Loucy (cell line): ENCODE data around the gene GSDMA.

Experiments
- H2AFZ ChIP-seq: fragments of 200-600 bp; sonication (generic); 2 replicates; pipeline ENCODE4 v1.6.0; 2016; ENCODE audit warnings: antibody characterized with exemption, mild to moderate bottlenecking, low read length, moderate library complexity
- H3F3A ChIP-seq: fragments of 200-600 bp; 2 replicates; pipeline ENCODE4 v1.6.0; 2016; ENCODE audit warnings: antibody characterized with exemption, low read depth, mild to moderate bottlenecking
- H3K27me3 ChIP-seq: fragments of 200-600 bp; sonication (generic); 2 replicates; pipeline ENCODE4 v1.6.1; 2014; ENCODE audit warnings: low read length, mild to moderate bottlenecking; ENCODE audit not compliant: insufficient read depth, poor library complexity, severe bottlenecking
- H3K36me3 ChIP-seq: fragments of 200-600 bp; sonication (generic); 2 replicates; pipeline ENCODE4 v1.6.1; 2016; ENCODE audit warnings: low read length; ENCODE audit not compliant: insufficient read depth
- H3K4me1 ChIP-seq: fragments of 200-600 bp; sonication (generic); 2 replicates; pipeline ENCODE4 v1.5.1; 2014; ENCODE audit warnings: low read length, mild to moderate bottlenecking; ENCODE audit not compliant: insufficient read depth, poor library complexity, severe bottlenecking
- H3K4me2 ChIP-seq: fragments of 200-600 bp; sonication (generic); 2 replicates; pipeline ENCODE4 v1.6.0; 2014; ENCODE audit warnings: antibody characterized with exemption, low read length, low read depth, mild to moderate bottlenecking; ENCODE audit not compliant: poor library complexity, severe bottlenecking
- H3K4me3 ChIP-seq: fragments of 200-600 bp; sonication (generic); 2 replicates; pipeline ENCODE4 v1.5.1; 2014; ENCODE audit warnings: low read length, mild to moderate bottlenecking, mixed read lengths; ENCODE audit not compliant: poor library complexity, severe bottlenecking
- H3K79me2 ChIP-seq: fragments of 200-600 bp; sonication (generic); 2 replicates; pipeline ENCODE4 v1.6.1; 2014; ENCODE audit warnings: low read length; ENCODE audit not compliant: insufficient read depth
- H3K9ac ChIP-seq: fragments of 200-600 bp; sonication (generic); 2 replicates; pipeline ENCODE4 v1.6.0; 2014; ENCODE audit warnings: mild to moderate bottlenecking, low read depth, low read length, moderate library complexity; ENCODE audit not compliant: poor library complexity, severe bottlenecking
- H3K9me2 ChIP-seq: fragments of 200-600 bp; sonication (generic); replicated peaks from 2 replicates; pipeline ENCODE4 v1.6.1; 2016; ENCODE audit warnings: low read depth, low read length, mixed read lengths
- H3K9me3 ChIP-seq: fragments of 200-600 bp; sonication (generic); 2 replicates; pipeline ENCODE4 v1.6.1; 2014; ENCODE audit warnings: mild to moderate bottlenecking, antibody characterized with exemption, low read length, low read depth; ENCODE audit not compliant: insufficient read depth
- H4K20me1 ChIP-seq: fragments of 200-600 bp; sonication (generic); 2 replicates; pipeline ENCODE4 v1.6.0; 2014; ENCODE audit warnings: antibody characterized with exemption, low read length, mild to moderate bottlenecking; ENCODE audit not compliant: insufficient read depth, poor library complexity, severe bottlenecking
- EZH2phosphoT487 ChIP-seq: fragments of 200-600 bp; IDR thresholded peaks from 2 replicates; pipeline ENCODE4 v1.6.1; 2018; ENCODE audit warnings: antibody characterized with exemption, mild to moderate bottlenecking, moderate library complexity, borderline replicate concordance
- TF ChIP-seq, protein P1 (sequence below): fragments of 200-600 bp; sonication (generic); conservative IDR thresholded peaks from 2 replicates; pipeline ENCODE4 v1.5.1; 2014; ENCODE audit warnings: mild to moderate bottlenecking, antibody characterized with exemption, low read length

The GSDMA gene

DNA sequence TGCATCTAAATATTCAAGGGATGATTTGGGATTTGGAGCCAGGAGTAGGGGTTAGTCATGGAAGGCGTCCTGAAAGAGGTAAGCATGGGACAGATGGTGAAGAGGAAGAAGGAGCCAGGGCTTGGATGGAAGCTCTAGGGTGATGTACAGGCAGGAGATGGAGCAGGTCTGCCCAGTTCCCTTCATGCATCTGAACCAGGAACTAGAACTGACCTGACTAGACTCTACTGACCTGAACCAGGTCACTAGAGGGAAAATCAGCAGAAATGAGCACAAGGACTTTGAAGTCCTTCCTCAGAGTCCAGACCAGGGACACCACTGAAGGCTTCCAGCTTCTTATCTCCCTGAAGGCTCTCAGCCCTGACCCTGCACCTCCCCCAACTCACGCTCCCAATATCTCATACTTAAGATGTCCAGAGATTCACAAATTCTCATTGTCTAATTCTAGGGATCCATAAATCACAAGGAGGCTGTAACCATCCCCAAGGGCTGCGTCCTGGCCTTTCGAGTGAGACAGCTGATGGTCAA is 8.3 kb downstream of the GSDMA start:
- H3K4me1 ChIP-seq, result no peaks in the 10 kb centered on the region
- H3K36me3 ChIP-seq, result no peaks in the 10 kb centered on the region
- no peak overlapping the region for H3K4me2 ChIP-seq
- no peak overlapping the region for H2AFZ ChIP-seq
- H3K9me2 ChIP-seq, result no peaks in the 10 kb centered on the region
- H3K9me3 ChIP-seq, result no peaks in the 10 kb centered on the region
- no peaks in the 10 kb centered on the region for H4K20me1 ChIP-seq
- H3K4me3 ChIP-seq, result no peak overlapping the region
- H3K27me3 ChIP-seq, result no peaks in the 10 kb centered on the region
- no peak for TF ChIP-seq EZH2phosphoT487
- TF ChIP-seq, protein P1, sequence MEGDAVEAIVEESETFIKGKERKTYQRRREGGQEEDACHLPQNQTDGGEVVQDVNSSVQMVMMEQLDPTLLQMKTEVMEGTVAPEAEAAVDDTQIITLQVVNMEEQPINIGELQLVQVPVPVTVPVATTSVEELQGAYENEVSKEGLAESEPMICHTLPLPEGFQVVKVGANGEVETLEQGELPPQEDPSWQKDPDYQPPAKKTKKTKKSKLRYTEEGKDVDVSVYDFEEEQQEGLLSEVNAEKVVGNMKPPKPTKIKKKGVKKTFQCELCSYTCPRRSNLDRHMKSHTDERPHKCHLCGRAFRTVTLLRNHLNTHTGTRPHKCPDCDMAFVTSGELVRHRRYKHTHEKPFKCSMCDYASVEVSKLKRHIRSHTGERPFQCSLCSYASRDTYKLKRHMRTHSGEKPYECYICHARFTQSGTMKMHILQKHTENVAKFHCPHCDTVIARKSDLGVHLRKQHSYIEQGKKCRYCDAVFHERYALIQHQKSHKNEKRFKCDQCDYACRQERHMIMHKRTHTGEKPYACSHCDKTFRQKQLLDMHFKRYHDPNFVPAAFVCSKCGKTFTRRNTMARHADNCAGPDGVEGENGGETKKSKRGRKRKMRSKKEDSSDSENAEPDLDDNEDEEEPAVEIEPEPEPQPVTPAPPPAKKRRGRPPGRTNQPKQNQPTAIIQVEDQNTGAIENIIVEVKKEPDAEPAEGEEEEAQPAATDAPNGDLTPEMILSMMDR, result no peak
- no peak overlapping the region for H3K9ac ChIP-seq
- no peaks in the 10 kb centered on the region for H3K79me2 ChIP-seq
- H3F3A ChIP-seq, result no peaks in the 10 kb centered on the region

DNA sequence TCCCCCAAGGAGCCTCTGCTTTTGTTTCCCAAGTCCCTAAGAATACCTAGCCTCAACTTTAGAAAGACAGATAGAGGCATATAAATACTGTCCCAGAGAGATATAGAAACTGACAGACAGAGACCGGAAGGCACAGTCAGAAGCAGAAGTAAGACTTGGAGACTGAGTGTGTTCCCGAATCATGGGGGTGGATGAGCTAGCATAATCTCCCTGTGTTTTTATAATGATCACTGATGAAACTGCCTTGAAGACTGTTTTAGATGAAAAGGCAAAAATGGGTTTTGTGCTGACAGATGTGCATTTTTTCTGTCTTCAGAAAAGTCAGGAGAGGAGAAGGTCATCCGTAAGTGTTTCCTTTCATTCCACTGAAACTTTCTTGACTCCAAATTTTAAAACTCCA is 9.5 kb downstream of the GSDMA start:
- H2AFZ ChIP-seq, result no peak overlapping the region
- H3F3A ChIP-seq, result no peaks in the 10 kb centered on the region
- H3K9me2 ChIP-seq, result no peaks in the 10 kb centered on the region
- H4K20me1 ChIP-seq, result no peaks in the 10 kb centered on the region
- H3K9me3 ChIP-seq, result no peaks in the 10 kb centered on the region
- no peak overlapping the region for H3K4me2 ChIP-seq
- H3K27me3 ChIP-seq, result no peaks in the 10 kb centered on the region
- H3K36me3 ChIP-seq, result no peaks in the 10 kb centered on the region
- TF ChIP-seq EZH2phosphoT487, result no peak
- TF ChIP-seq, protein P1, result no peak
- H3K4me3 ChIP-seq, result no peak overlapping the region
- no peaks in the 10 kb centered on the region for H3K4me1 ChIP-seq
- no peak overlapping the region for H3K9ac ChIP-seq
- H3K79me2 ChIP-seq, result no peaks in the 10 kb centered on the region

DNA sequence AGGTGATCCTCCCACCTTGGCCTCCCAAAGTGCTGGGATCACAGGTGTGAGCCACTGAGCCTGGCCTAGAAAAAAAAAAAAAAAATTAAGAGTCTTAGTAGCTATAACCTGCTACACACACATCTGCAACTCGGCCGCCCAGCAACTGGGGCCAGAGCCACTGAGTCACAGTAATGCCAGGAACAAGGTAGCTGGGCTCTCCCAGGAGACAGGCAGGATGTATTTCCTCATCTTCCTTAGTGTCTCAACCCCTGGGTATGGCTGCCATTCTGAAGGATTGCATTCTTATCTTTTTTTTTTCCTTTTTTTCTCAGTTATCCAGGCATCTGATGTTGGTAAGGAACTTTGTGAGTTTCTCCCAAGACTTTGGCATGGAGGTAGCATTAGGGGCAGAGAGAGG is 10.7 kb downstream of the GSDMA start:
- H2AFZ ChIP-seq, result no peak overlapping the region
- no peak overlapping the region for H3K4me2 ChIP-seq
- H3K9me3 ChIP-seq, result no peaks in the 10 kb centered on the region
- no peaks in the 10 kb centered on the region for H3K27me3 ChIP-seq
- no peaks in the 10 kb centered on the region for H3K9me2 ChIP-seq
- H3K4me3 ChIP-seq, result no peak overlapping the region
- no peaks in the 10 kb centered on the region for H3K79me2 ChIP-seq
- no peaks in the 10 kb centered on the region for H4K20me1 ChIP-seq
- H3K4me1 ChIP-seq, result no peaks in the 10 kb centered on the region
- no peaks in the 10 kb centered on the region for H3F3A ChIP-seq
- H3K9ac ChIP-seq, result no peak overlapping the region
- no peaks in the 10 kb centered on the region for H3K36me3 ChIP-seq
- no peak for TF ChIP-seq EZH2phosphoT487
- TF ChIP-seq, protein P1, result no peak
